Upper lobe of left lung (tissue), 6 donors: ENCODE results near the gene TTLL8. TPM values are rescaled to one million over a fixed set of nuclear protein-coding genes. Genes with fewer than 3 reads are reported as not detected.
A peak's percentile ranks its signal among the peaks of the same experiment; 100 is the strongest.

Experiments
- ATAC-seq, 2 donors: fragments of 200-7000 bp; cut with Tn5 transposase; one replicate each; pipeline ENCODE4 v1.9.1; 2022; ENCODE audit warnings: mild to moderate bottlenecking in 2 of 2, moderate library complexity in 2 of 2; ENCODE audit not compliant: low FRiP score in 2 of 2
- DNase-seq, 2 donors: peaks; one replicate each; pipeline ENCODE4 v3.0.0-alpha.2; 2019 to 2020
- H3K27ac ChIP-seq, 4 donors: fragments of 200-600 bp; sonication (generic); one replicate each; pipeline ENCODE4 v1.5.1; 2016 to 2019
- H3K27me3 ChIP-seq, 4 donors: fragments of 200-600 bp; sonication (generic); one replicate each; pipeline ENCODE4 v1.5.1; 2017 to 2019
- H3K36me3 ChIP-seq, 4 donors: fragments of 200-600 bp; sonication (generic); one replicate each; pipeline ENCODE4 v1.5.1; 2016 to 2019
- H3K4me1 ChIP-seq, 4 donors: fragments of 200-600 bp; sonication (generic); one replicate each; pipeline ENCODE4 v1.5.1; 2018 to 2019
- H3K4me3 ChIP-seq, 4 donors: fragments of 200-600 bp; sonication (generic); one replicate each; pipeline ENCODE4 v1.5.1; 2017 to 2019; ENCODE audit warnings: mild to moderate bottlenecking in 2 of 4, moderate library complexity in 1 of 4
- H3K9me3 ChIP-seq, 4 donors: fragments of 200-600 bp; sonication (generic); one replicate each; pipeline ENCODE4 v1.5.1; 2018 to 2019
- EP300 ChIP-seq, 4 donors: sonication (generic); formaldehyde crosslinking; IDR thresholded peaks; one replicate each; pipeline ENCODE4 v1.5.1; 2017; ENCODE audit warnings: antibody characterized with exemption in 4 of 4, control low read depth in 2 of 4
- POLR2A ChIP-seq, 4 donors: fragments of 450-650 bp; IDR thresholded peaks; one replicate each; pipeline ENCODE4 v1.5.1; 2016 to 2017; ENCODE audit warnings: antibody characterized with exemption in 4 of 4, mild to moderate bottlenecking in 2 of 4
- POLR2AphosphoS5 ChIP-seq, 2 donors: sonication (generic); formaldehyde crosslinking; IDR thresholded peaks; one replicate each; pipeline ENCODE4 v1.5.1; 2017; ENCODE audit warnings: antibody characterized with exemption in 2 of 2
- WGBS, 2 donors: methylation state at CpG; one replicate each; pipeline ENCODE4 v1.1.5; 2017 to 2018; 5-methylcytosine and 5-hydroxymethylcytosine counted together
- total RNA-seq, 6 donors: library from RNA; depleted of rRNA in 4 of 6; stranded (reverse); fragments of >200 nt in 4 of 6; gene quantifications; one replicate each; pipeline versions ENCODE4 v1.1.0 to v1.2.1, GENCODE V29; 2016 to 2021
- TF ChIP-seq, protein P1 (sequence below), 6 experiments: fragments of 450-650 bp in 4 of 6; fragments of 200-600 bp in 2 of 6; sonication (generic) in 2 of 6; IDR thresholded peaks; one replicate each; pipeline ENCODE4 v1.5.1; 2016 to 2019; ENCODE audit warnings: antibody characterized with exemption in 6 of 6
- donor health status: DM: no; HTN: no; CAD: no; lungs with moderate emphysema.
- donor health status: DM: no; HTN: yes; CAD: no; lungs with severe emphysema.

TTLL8 gene
- not detected for total RNA-seq

DNA sequence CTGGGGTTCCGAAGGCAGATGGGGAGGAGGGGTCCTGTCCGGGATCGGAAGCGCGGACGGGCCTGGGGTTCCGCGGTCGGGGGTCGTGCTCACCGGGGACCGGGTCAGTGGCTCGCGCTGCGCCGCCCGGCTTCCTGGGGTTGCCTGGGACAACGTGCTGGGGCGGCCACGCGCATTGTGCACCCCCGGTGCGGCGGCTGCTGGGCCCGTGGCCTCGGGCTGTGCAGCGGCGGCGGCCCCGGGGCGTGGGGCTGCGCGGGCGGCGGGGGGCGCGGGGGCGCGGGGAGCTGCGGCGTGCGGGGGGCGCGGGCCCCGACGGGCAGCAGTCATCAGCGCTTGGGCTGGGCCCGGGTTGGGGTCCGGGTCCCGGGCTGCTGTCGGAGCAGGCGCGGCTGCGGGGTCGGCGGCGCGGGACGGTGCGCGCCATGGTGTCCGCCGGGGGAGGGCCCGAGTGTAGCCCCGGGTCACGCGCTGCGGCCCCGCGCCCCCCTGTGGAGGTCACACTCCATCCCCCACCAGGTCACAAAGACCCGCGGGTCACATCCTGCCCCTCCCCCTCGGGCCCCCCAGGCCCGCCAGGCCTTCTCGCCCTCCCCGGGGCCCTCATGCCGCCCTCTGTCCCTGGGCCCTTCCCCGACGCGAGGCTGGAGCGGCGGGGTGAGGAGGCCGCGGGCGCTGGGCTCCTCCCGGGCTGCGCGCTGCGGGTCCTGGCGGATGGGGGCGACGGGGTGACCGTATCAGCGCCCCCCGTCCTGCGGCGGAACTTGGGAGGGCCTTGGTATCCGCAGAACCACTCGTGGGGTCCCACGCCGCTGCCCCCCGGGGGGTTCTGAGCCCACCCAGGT is at the start of gene TTLL8:
TTLL8 (minus strand) TSS at position 238 of the 845 bp plus-strand sequence.
- H3K9me3 ChIP-seq = peaks cover 0 to 4% (median 0%) of the 10 kb centered on the region in 4 donors
- no peak for ATAC-seq
- no peaks in the 10 kb centered on the region for H3K36me3 ChIP-seq
- peaks cover 9 to 37% (median 15%) of the 10 kb centered on the region in 4 donors for H3K4me1 ChIP-seq
- H3K27ac ChIP-seq = no peak within 1 kb of the TSS
- peak in 1 of 2 donors; percentile 84 for DNase-seq
- H3K27me3 ChIP-seq = peaks cover 0 to 11% (median 5%) of the 10 kb centered on the region in 4 donors
- TF ChIP-seq, protein P1, sequence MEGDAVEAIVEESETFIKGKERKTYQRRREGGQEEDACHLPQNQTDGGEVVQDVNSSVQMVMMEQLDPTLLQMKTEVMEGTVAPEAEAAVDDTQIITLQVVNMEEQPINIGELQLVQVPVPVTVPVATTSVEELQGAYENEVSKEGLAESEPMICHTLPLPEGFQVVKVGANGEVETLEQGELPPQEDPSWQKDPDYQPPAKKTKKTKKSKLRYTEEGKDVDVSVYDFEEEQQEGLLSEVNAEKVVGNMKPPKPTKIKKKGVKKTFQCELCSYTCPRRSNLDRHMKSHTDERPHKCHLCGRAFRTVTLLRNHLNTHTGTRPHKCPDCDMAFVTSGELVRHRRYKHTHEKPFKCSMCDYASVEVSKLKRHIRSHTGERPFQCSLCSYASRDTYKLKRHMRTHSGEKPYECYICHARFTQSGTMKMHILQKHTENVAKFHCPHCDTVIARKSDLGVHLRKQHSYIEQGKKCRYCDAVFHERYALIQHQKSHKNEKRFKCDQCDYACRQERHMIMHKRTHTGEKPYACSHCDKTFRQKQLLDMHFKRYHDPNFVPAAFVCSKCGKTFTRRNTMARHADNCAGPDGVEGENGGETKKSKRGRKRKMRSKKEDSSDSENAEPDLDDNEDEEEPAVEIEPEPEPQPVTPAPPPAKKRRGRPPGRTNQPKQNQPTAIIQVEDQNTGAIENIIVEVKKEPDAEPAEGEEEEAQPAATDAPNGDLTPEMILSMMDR (IDR thresholded peaks at IDR 0.05) = no peak
- TF ChIP-seq POLR2A (IDR thresholded peaks at IDR 0.05) = no peak
- no peak for TF ChIP-seq EP300 (IDR thresholded peaks at IDR 0.05)
- TF ChIP-seq POLR2AphosphoS5 (IDR thresholded peaks at IDR 0.05) = no peak
- peak within 1 kb of the TSS in 2 of 4 donors; percentile 2 to 33 for H3K4me3 ChIP-seq
- WGBS, 2 donors = 40 to 100% methylated on average over 1 to 8 of the region's 102 CpGs

DNA sequence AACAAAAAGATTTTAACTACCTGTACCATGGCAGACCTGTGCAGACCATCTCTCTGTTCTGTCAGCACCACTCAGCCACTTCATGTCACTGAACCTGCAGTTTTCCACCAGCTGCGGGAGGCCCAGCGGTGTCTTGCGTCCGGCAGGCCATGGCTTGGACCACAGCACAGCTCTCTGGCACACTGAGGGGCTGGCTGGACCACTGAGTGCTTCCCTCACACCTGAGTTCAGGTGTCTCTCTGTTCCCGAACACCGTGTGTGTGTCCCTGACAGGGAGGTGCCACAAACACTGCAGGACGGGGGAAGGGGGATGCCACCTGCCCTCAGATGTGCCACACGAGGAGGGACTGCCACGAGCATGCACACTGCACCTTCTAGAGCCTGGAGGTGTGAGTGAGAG is 49.4 kb upstream of the TTLL8 start:
- Histone ChIP-seq H3K27me3 (no peaks in the 10 kb centered on the region), H3K4me1 (peaks cover 3 to 8% (median 6%) of the 10 kb centered on the region in 4 donors), H3K4me3 (no peak overlapping the region), H3K36me3 (no peaks in the 10 kb centered on the region), H3K9me3 (no peaks in the 10 kb centered on the region), H3K27ac (no peak overlapping the region)
- 84 to 86% methylated on average over 7 to 9 of the region's 9 CpGs for WGBS, 2 donors
- ATAC-seq (no peak), DNase-seq (no peak)
- TF ChIP-seq POLR2AphosphoS5 (IDR thresholded peaks at IDR 0.05) (no peak), EP300 (IDR thresholded peaks at IDR 0.05) (no peak), POLR2A (IDR thresholded peaks at IDR 0.05) (no peak)
- TF ChIP-seq, protein P1 (IDR thresholded peaks at IDR 0.05) = no peak

DNA sequence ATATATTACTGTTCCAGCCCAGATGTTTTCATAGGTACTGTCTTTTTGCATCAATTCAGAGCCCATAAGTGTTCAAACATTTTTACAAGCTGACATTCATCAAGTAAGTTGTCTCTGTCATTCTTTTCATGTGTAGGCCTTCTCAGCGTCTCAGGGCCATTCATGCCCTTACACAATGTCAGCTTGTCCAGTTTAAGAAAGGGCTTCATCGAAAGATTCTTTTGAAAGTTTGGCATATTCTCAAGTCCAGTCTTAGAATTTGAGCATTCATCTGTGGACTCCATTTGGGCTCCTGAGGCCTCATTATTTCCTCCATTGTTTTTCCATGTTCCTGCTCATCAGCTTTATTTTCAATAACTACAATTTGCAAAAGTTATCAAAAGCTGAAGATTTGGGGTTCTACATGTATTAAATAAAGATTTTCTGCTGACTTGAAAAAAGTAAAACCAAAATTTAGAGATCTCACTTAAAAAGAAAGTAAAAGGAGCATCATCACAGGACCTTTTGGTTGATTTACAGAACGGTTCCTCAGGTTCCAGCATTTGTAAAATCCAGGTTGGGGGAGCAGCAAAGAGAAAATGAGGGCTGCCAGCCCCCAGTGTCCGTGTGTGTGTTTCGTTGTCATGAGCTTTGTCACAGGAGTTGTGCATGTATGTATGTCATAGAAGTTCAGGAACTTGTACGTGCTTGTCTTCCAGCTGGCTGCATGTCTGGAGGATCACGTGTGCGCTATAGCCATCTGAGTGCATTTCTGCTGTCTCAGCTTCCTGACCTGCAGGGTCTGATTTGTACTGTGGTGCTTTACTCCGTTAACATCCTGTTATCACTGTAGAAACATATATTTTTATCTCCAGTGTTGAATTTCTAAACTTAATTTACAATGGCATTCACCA is 47.4 kb upstream of the TTLL8 start:
- Histone ChIP-seq H3K27me3 (no peaks in the 10 kb centered on the region), H3K4me3 (no peak overlapping the region), H3K9me3 (no peaks in the 10 kb centered on the region), H3K36me3 (no peaks in the 10 kb centered on the region), H3K4me1 (no peaks in the 10 kb centered on the region), H3K27ac (no peak overlapping the region)
- 37 to 47% methylated on average over 9 of the region's 9 CpGs for WGBS, 2 donors
- ATAC-seq (no peak), DNase-seq (no peak)
- TF ChIP-seq EP300 (IDR thresholded peaks at IDR 0.05) (no peak), POLR2AphosphoS5 (IDR thresholded peaks at IDR 0.05) (no peak), POLR2A (IDR thresholded peaks at IDR 0.05) (no peak)
- TF ChIP-seq, protein P1 (IDR thresholded peaks at IDR 0.05) = no peak

GRCh38 chr22:50104141-50104544 is 46.0 kb upstream of the TTLL8 start:
- no peaks in the 10 kb centered on the region for H3K27me3 ChIP-seq
- H3K9me3 ChIP-seq = no peaks in the 10 kb centered on the region
- DNase-seq (no peak), ATAC-seq (no peak)
- TF ChIP-seq POLR2AphosphoS5 (IDR thresholded peaks at IDR 0.05) (no peak), EP300 (IDR thresholded peaks at IDR 0.05) (no peak), POLR2A (IDR thresholded peaks at IDR 0.05) (no peak)
- TF ChIP-seq, protein P1 (IDR thresholded peaks at IDR 0.05) = no peak
- no peak overlapping the region for H3K4me3 ChIP-seq
- no peaks in the 10 kb centered on the region for H3K4me1 ChIP-seq
- no peak overlapping the region for H3K27ac ChIP-seq
- no peaks in the 10 kb centered on the region for H3K36me3 ChIP-seq
- 76 to 81% methylated on average over 6 of the region's 6 CpGs for WGBS, 2 donors
